Karpas-422 (cell line): Measurements from ENCODE around the gene RNU1-2. TPM values are rescaled to one million over a fixed set of nuclear protein-coding genes. Genes with fewer than 3 reads are reported as not detected.
A peak's percentile ranks its signal among the peaks of the same experiment; 100 is the strongest.
"Not testable (repeated sequence)": the region's sequence is repeated elsewhere in the genome, so short reads cannot be mapped to it uniquely, and the experiment has no call there.

Source experiments
- DNase-seq: peaks from one replicate; pipeline ENCODE4 v3.0.0-alpha.2; 2015
- H2AFZ ChIP-seq: fragments of 200-600 bp; sonication (generic); 2 replicates; pipeline ENCODE4 v1.6.1; 2014; ENCODE audit warnings: antibody characterized with exemption, low read length, mixed read lengths
- H3K27ac ChIP-seq: fragments of 200-600 bp; sonication (generic); 2 replicates; pipeline ENCODE4 v1.5.1; 2014; ENCODE audit warnings: mild to moderate bottlenecking, low read length, moderate library complexity
- H3K27me3 ChIP-seq: fragments of 200-600 bp; sonication (generic); 2 replicates; pipeline ENCODE4 v1.6.1; 2014; ENCODE audit warnings: low read length, mixed read lengths
- H3K36me3 ChIP-seq: fragments of 200-600 bp; sonication (generic); 2 replicates; pipeline ENCODE4 v1.6.1; 2014; ENCODE audit warnings: low read length, mixed read lengths; ENCODE audit not compliant: insufficient read depth
- H3K4me1 ChIP-seq: fragments of 200-600 bp; sonication (generic); 2 replicates; pipeline ENCODE4 v1.6.1; 2014; ENCODE audit warnings: mild to moderate bottlenecking, low read length, mixed read lengths
- H3K4me2 ChIP-seq: fragments of 200-600 bp; sonication (generic); 2 replicates; pipeline ENCODE4 v1.6.1; 2014; ENCODE audit warnings: low read length, low read depth, mild to moderate bottlenecking; ENCODE audit not compliant: poor library complexity, severe bottlenecking
- H3K4me3 ChIP-seq: fragments of 200-600 bp; sonication (generic); 2 replicates; pipeline ENCODE4 v1.5.1; 2014; ENCODE audit warnings: mild to moderate bottlenecking, antibody characterized with exemption, low read length, mixed read lengths
- H3K79me2 ChIP-seq: fragments of 200-600 bp; sonication (generic); 2 replicates; pipeline ENCODE4 v1.6.1; 2014; ENCODE audit warnings: mild to moderate bottlenecking, low read length, mixed read lengths
- H3K9ac ChIP-seq: fragments of 200-600 bp; sonication (generic); 2 replicates; pipeline ENCODE4 v1.6.0; 2014; ENCODE audit warnings: low read length
- H3K9me2 ChIP-seq: fragments of 200-600 bp; sonication (generic), shearing (Covaris generic); replicated peaks from 2 replicates; pipeline ENCODE4 v1.6.0; 2014; ENCODE audit warnings: mild to moderate bottlenecking, low read length, moderate library complexity; ENCODE audit not compliant: insufficient read depth
- H3K9me3 ChIP-seq: fragments of 300-700, 200-600 bp; sonication (generic); 2 replicates; pipeline ENCODE4 v1.6.1; 2014; ENCODE audit warnings: low read length, mixed read lengths
- H4K20me1 ChIP-seq: fragments of 200-600 bp; sonication (generic); 2 replicates; pipeline ENCODE4 v1.6.1; 2014; ENCODE audit warnings: mild to moderate bottlenecking, antibody characterized with exemption, low read length, low read depth; ENCODE audit not compliant: insufficient read depth
- total RNA-seq: library from RNA; depleted of rRNA; stranded (reverse); fragments of >200 nt; shearing (Covaris generic); gene quantifications from 2 replicates; pipeline ENCODE4 v1.2.3, GENCODE V29; 2014; ENCODE audit warnings: low replicate concordance

The RNU1-2 gene
- total RNA-seq, 1 experiment from 2014 or later, result under 0.01 TPM

DNA sequence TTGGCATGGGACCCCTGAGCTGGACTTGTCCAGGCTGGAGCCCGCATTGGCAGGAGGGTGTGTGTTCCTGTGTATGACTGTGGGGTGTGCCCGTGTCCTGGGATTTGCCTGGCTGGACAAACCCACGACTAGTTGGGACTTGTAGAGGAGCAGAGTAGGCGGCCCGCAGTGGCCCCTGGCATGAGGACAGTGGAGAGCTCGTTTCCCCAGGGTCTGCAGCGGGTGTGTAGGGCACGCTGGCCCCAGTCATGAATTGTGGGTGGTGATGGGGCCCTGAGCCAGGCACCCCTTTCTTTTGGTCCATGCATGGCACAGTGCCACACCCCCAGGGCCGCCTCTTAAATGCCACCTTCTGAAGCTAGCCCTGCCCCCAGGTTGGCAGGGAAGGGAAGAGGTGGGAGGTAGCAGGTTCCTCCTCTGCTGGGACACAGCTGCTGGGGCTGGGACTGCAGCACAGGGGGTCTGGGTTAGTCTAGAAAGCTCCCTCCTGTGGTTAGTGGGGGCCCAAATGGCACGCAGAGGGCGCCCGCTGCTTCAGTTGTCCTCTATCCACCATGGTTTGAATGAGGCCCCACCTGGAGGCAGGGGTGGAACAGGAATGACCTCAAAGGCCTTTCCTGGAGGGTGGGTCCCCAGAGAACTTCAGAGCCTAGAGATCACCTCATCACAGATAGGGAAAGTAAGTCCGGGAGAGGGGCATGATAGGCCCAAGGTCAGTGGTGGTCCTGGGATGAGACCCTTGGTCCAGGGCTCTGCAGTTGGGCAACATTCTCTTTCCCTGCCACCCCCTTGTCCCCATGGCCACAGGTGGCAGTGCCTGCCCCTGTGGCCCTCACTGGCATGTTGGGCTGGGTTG lies 30.1 kb downstream of the RNU1-2 start:
- no peaks in the 10 kb centered on the region for H3K9me2 ChIP-seq
- no peaks in the 10 kb centered on the region for H4K20me1 ChIP-seq
- peaks cover 21% of the 10 kb centered on the region for H3K4me1 ChIP-seq
- H3K4me3 ChIP-seq, result no peak overlapping the region
- no peak overlapping the region for H3K27ac ChIP-seq
- peaks cover 7% of the 10 kb centered on the region; the same call in 1 of the 2 replicates for H3K79me2 ChIP-seq
- H3K9ac ChIP-seq, result no peak overlapping the region
- no peaks in the 10 kb centered on the region for H3K36me3 ChIP-seq
- DNase-seq, result no peak
- no peak overlapping the region for H2AFZ ChIP-seq
- H3K27me3 ChIP-seq, result no peaks in the 10 kb centered on the region
- H3K4me2 ChIP-seq, result no peak overlapping the region
- H3K9me3 ChIP-seq, result no peaks in the 10 kb centered on the region

- H3K4me3 ChIP-seq, result no peak overlapping the region
- no peak for DNase-seq
- H3K9ac ChIP-seq, result no peak overlapping the region
- no peaks in the 10 kb centered on the region for H4K20me1 ChIP-seq
- H3K4me1 ChIP-seq, result peaks cover 14% of the 10 kb centered on the region
- H2AFZ ChIP-seq, result no peak overlapping the region
- no peaks in the 10 kb centered on the region for H3K9me2 ChIP-seq
- peaks cover 7% of the 10 kb centered on the region; the same call in 1 of the 2 replicates for H3K79me2 ChIP-seq
- no peaks in the 10 kb centered on the region for H3K27me3 ChIP-seq
- H3K36me3 ChIP-seq, result no peaks in the 10 kb centered on the region
- H3K27ac ChIP-seq, result no peak overlapping the region
- H3K4me2 ChIP-seq, result no peak overlapping the region
- no peaks in the 10 kb centered on the region for H3K9me3 ChIP-seq
Measured at GRCh38 chr1:16926491-16927073, 30.8 kb downstream of the RNU1-2 start.

DNA sequence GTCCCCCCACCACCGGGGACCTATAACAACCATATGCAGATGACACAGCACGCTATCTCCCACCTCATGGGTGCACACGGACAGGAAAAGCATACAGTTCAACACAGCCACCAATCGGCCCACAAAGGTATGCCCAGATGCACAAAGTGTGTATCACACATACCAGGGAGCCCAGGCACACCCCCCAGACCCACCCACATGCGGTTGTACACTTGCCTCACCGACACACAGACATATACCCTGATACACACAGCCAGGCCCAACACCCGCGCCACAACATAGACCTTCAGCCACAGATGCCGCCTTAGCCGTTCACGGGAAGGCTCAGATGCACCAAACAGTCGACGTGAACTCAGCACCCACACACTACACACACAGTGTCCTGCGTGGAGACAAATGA lies 31.5 kb downstream of the RNU1-2 start:
- Histone ChIP-seq H3K9me3 (no peaks in the 10 kb centered on the region), H3K4me2 (no peak overlapping the region), H3K27ac (no peak overlapping the region), H3K79me2 (peaks cover 7% of the 10 kb centered on the region; the same call in 1 of the 2 replicates), H3K4me3 (no peak overlapping the region), H3K36me3 (no peaks in the 10 kb centered on the region), H3K9me2 (no peaks in the 10 kb centered on the region), H3K27me3 (no peaks in the 10 kb centered on the region), H3K9ac (no peak overlapping the region), H4K20me1 (no peaks in the 10 kb centered on the region), H3K4me1 (peaks cover 8% of the 10 kb centered on the region), H2AFZ (no peak overlapping the region)
- DNase-seq, result no peak

- H4K20me1 ChIP-seq, result no peaks in the 10 kb centered on the region
- no peak overlapping the region for H3K4me2 ChIP-seq
- no peaks in the 10 kb centered on the region for H3K9me3 ChIP-seq
- peaks cover under 1% of the 10 kb centered on the region; the same call in 1 of the 2 replicates for H3K79me2 ChIP-seq
- H2AFZ ChIP-seq, result no peak overlapping the region
- no peak for DNase-seq
- peaks cover 4% of the 10 kb centered on the region for H3K4me1 ChIP-seq
- no peak overlapping the region for H3K9ac ChIP-seq
- no peak overlapping the region for H3K4me3 ChIP-seq
- no peaks in the 10 kb centered on the region for H3K36me3 ChIP-seq
- H3K9me2 ChIP-seq, result no peaks in the 10 kb centered on the region
- H3K27ac ChIP-seq, result no peak overlapping the region
- H3K27me3 ChIP-seq, result no peaks in the 10 kb centered on the region
Measured at GRCh38 chr1:16927711-16928485, 32.1 kb downstream of the RNU1-2 start.

GRCh38 chr1:16929146-16930041 lies 33.6 kb downstream of the RNU1-2 start:
- not testable (repeated sequence) for H3K27ac ChIP-seq, H2AFZ ChIP-seq, H3K36me3 ChIP-seq, H3K4me2 ChIP-seq, H3K79me2 ChIP-seq, H3K27me3 ChIP-seq, H4K20me1 ChIP-seq, H3K4me3 ChIP-seq, H3K9me2 ChIP-seq, H3K4me1 ChIP-seq, H3K9me3 ChIP-seq
- peak; percentile 76 for DNase-seq
- peak overlapping the region; percentile 34; the same call in 1 of the 2 replicates for H3K9ac ChIP-seq

DNA sequence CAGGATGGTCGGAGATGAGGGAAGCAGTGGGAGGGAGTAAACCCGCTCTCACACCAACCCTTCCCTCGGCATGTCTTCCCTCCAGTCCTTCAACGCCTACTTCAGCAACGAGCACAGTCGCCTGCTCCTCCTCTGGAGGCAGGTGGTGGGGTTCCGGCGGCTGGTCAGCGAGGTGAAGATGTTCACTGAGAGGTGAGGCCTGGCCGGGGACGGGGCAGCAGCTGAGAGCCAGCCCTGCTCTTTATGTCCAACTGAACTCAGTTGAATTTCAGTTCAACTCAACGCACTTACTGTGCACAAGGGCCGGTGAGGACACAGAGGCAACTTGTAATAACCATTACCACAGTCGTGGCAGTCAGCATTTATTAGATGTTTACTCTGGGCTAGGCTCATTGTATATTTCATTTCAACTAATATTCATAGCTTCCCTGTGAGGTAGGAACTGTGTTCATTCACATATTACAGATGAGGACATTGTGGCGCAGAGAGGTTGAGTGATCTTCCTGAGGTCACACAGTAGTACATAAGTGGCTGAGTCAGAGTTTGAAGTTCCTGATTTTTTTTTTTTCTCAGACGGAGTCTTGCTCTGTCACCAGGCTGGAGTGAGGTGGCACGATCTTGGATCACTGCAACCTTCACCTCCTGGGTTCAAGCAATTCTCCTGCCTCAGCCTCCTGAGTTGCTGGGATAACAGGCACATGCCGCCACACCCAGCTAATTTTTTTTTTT lies 35.6 kb downstream of the RNU1-2 start:
- not testable (repeated sequence) for H3K4me3 ChIP-seq, H3K9ac ChIP-seq, DNase-seq, H2AFZ ChIP-seq, H3K27me3 ChIP-seq, H3K9me3 ChIP-seq, H3K36me3 ChIP-seq, H3K4me1 ChIP-seq, H4K20me1 ChIP-seq, H3K27ac ChIP-seq, H3K4me2 ChIP-seq, H3K9me2 ChIP-seq, H3K79me2 ChIP-seq

GRCh38 chr1:16933945-16934344 lies 38.2 kb downstream of the RNU1-2 start:
- H3K9me2 ChIP-seq, H4K20me1 ChIP-seq, DNase-seq, H3K36me3 ChIP-seq, H3K27ac ChIP-seq, H3K4me1 ChIP-seq, H3K9ac ChIP-seq, H3K79me2 ChIP-seq, H3K9me3 ChIP-seq, H3K27me3 ChIP-seq, H2AFZ ChIP-seq, H3K4me2 ChIP-seq, H3K4me3 ChIP-seq: not testable (repeated sequence)
